HCT116 (cell line): ENCODE data around the gene DERL2. TPM values are rescaled to one million over a fixed set of nuclear protein-coding genes. Genes with fewer than 3 reads are reported as not detected.

Experiments
- ATAC-seq: fragments of 200-7000 bp; cut with Tn5 transposase; 2 replicates; pipeline ENCODE4 v1.9.1; 2020; ENCODE audit warnings: mild to moderate bottlenecking, moderate library complexity
- BruUV-seq: library from RNA; stranded (reverse); fragments of 400-500 nt; replicated peaks from 2 replicates; lab custom pipeline; 2021; lab: Mats Ljungman, UMichigan
- CTCF ChIA-PET: fragments of 300-600 bp; sonication (Branson Sonifier 250); formaldehyde crosslinking; loops from one replicate; lab custom pipeline; 2021; ENCODE audit warnings: antibody characterized with exemption; lab: Charles Lee
- POLR2A ChIA-PET: fragments of 300-600, 350-600 bp; sonication (Branson Sonifier 250); formaldehyde crosslinking; loops from one replicate; lab custom pipeline; 2021; ENCODE audit warnings: antibody characterized with exemption; lab: Charles Lee
- RAD21 ChIA-PET, 2 experiments: fragments of 300-600 bp; sonication (Branson Sonifier 250); formaldehyde crosslinking; loops; one replicate each; lab custom pipeline; 2023; ENCODE audit warnings: low total read pairs in 2 of 2; ENCODE audit not compliant: uncharacterized antibody in 2 of 2, unreplicated experiment in 2 of 2, low non-redundant PET in 1 of 2; lab: Charles Lee
- DNase-seq: peaks from one replicate; pipeline ENCODE4 v3.0.0-alpha.2; 2010; ENCODE audit warnings: low read depth, low spot score
- H2AFZ ChIP-seq: fragments of 200-600 bp; shearing (Covaris generic), sonication (generic); 2 replicates; pipeline ENCODE4 v1.6.1; 2017; ENCODE audit warnings: low read depth, mixed run types, mixed read lengths, antibody characterized with exemption, low read length; ENCODE audit not compliant: poor library complexity, severe bottlenecking
- H3K27ac ChIP-seq: 2 replicates; pipeline ENCODE4 v1.5.1; 2012; ENCODE audit warnings: low read depth, low read length
- H3K27me3 ChIP-seq: fragments of 200-600 bp; sonication (generic); 2 replicates; pipeline ENCODE4 v1.6.1; 2016; ENCODE audit warnings: mixed run types, low read length, mixed read lengths; ENCODE audit not compliant: insufficient read depth
- H3K36me3 ChIP-seq, 2 experiments: fragments of 200-500 bp in 1 of 2; fragments of 200-600 bp in 1 of 2; sonication (Bioruptor generic) in 1 of 2; sonication (generic) in 1 of 2; 2 replicates each; pipeline versions ENCODE4 v1.5.1 to v1.6.1; 2014 to 2016; ENCODE audit warnings: low read length in 2 of 2, inconsistent platforms in 1 of 2, mixed read lengths in 1 of 2, mixed run types in 1 of 2; ENCODE audit not compliant: insufficient read depth in 2 of 2, control insufficient read depth in 1 of 2
- H3K4me1 ChIP-seq, 2 experiments: fragments of 200-600 bp in 1 of 2; sonication (generic) in 1 of 2; 2 replicates each; pipeline versions ENCODE4 v1.5.1 to v1.6.1; 2012 to 2017; ENCODE audit warnings: low read length in 2 of 2, inconsistent platforms in 1 of 2, mild to moderate bottlenecking in 1 of 2, mixed read lengths in 1 of 2, mixed run types in 1 of 2, moderate library complexity in 1 of 2; ENCODE audit not compliant: insufficient read depth in 2 of 2, control insufficient read depth in 1 of 2
- H3K4me2 ChIP-seq: fragments of 200-600 bp; sonication (generic); 2 replicates; pipeline ENCODE4 v1.6.1; 2017; ENCODE audit warnings: mixed run types, low read length, mixed read lengths
- H3K4me3 ChIP-seq, 2 experiments: fragments of 200-600 bp in 1 of 2; sonication (generic) in 1 of 2; replicated peaks in 1 of 2; 2 replicates each; pipeline ENCODE4 v1.5.1; 2011 to 2016; ENCODE audit warnings: low read length in 2 of 2, control low read depth in 1 of 2, low read depth in 1 of 2, mild to moderate bottlenecking in 1 of 2, mixed read lengths in 1 of 2, mixed run types in 1 of 2
- H3K79me2 ChIP-seq: fragments of 200-600 bp; sonication (generic); 2 replicates; pipeline ENCODE4 v1.6.1; 2017; ENCODE audit warnings: mild to moderate bottlenecking, mixed run types, low read length, moderate library complexity, mixed read lengths; ENCODE audit not compliant: insufficient read depth
- H3K9ac ChIP-seq: fragments of 200-600 bp; sonication (generic); 2 replicates; pipeline ENCODE4 v1.6.1; 2016; ENCODE audit warnings: low read length, mixed read lengths
- H3K9me2 ChIP-seq: fragments of 200-600 bp; sonication (generic), shearing (Covaris generic); 2 replicates; pipeline ENCODE4 v1.6.1; 2017; ENCODE audit warnings: mixed run types, mild to moderate bottlenecking, moderate library complexity; ENCODE audit not compliant: insufficient read depth
- H3K9me3 ChIP-seq, 2 experiments: fragments of 200-500 bp in 1 of 2; fragments of 200-600 bp in 1 of 2; sonication (Bioruptor generic) in 1 of 2; sonication (generic) in 1 of 2; 2 replicates each; pipeline ENCODE4 v1.6.1; 2014 to 2017; ENCODE audit warnings: low read length in 2 of 2, mixed read lengths in 2 of 2, inconsistent platforms in 1 of 2, low read depth in 1 of 2, mild to moderate bottlenecking in 1 of 2, mixed run types in 1 of 2, moderate library complexity in 1 of 2; ENCODE audit not compliant: control insufficient read depth in 1 of 2, insufficient read depth in 1 of 2
- H4K20me1 ChIP-seq: fragments of 200-600 bp; sonication (generic), shearing (Covaris generic); 2 replicates; pipeline ENCODE4 v1.6.1; 2017; ENCODE audit warnings: mixed run types, mild to moderate bottlenecking, moderate library complexity; ENCODE audit not compliant: insufficient read depth
- ATF3 ChIP-seq: IDR thresholded peaks from 2 replicates; pipeline ENCODE4 v1.6.1; 2012
- CEBPB ChIP-seq: IDR thresholded peaks from 2 replicates; pipeline ENCODE4 v1.6.1; 2012; ENCODE audit warnings: low read depth
- CTCF ChIP-seq, 3 experiments: fragments of 200-600 bp in 1 of 3; sonication (generic) in 1 of 3; IDR thresholded peaks in 2 of 3; conservative IDR thresholded peaks in 1 of 3; 2 replicates each; pipeline ENCODE4 v1.5.1; 2012 to 2017; ENCODE audit warnings: low read depth in 2 of 3, low read length in 2 of 3, antibody characterized with exemption in 1 of 3, borderline replicate concordance in 1 of 3, control low read depth in 1 of 3, mild to moderate bottlenecking in 1 of 3, mixed read lengths in 1 of 3, mixed run types in 1 of 3, moderate library complexity in 1 of 3; ENCODE audit not compliant: insufficient read depth in 1 of 3
- EGR1 ChIP-seq: IDR thresholded peaks from 2 replicates; pipeline ENCODE4 v1.6.1; 2012; ENCODE audit warnings: low read depth
- EZH2phosphoT487 ChIP-seq: fragments of 200-600 bp; IDR thresholded peaks from 2 replicates; pipeline ENCODE4 v1.6.1; 2018; ENCODE audit warnings: antibody characterized with exemption, borderline replicate concordance
- FOSL1 ChIP-seq: IDR thresholded peaks from 2 replicates; pipeline ENCODE4 v1.6.1; 2012; ENCODE audit warnings: low read depth
- JUND ChIP-seq: IDR thresholded peaks from 2 replicates; pipeline ENCODE4 v1.6.1; 2012
- POLR2A ChIP-seq: IDR thresholded peaks from 2 replicates; pipeline ENCODE4 v1.7.0; 2011; ENCODE audit warnings: borderline replicate concordance; ENCODE audit not compliant: insufficient read depth, insufficient read length; ENCODE audit errors: extremely low read depth
- POLR2AphosphoS5 ChIP-seq: IDR thresholded peaks from 2 replicates; pipeline ENCODE4 v1.6.1; 2011; ENCODE audit warnings: mild to moderate bottlenecking, low read depth, low read length, moderate library complexity
- RAD21 ChIP-seq: IDR thresholded peaks from 2 replicates; pipeline ENCODE4 v1.6.1; 2012; ENCODE audit warnings: low read depth, mild to moderate bottlenecking
- SIN3A ChIP-seq: IDR thresholded peaks from 2 replicates; pipeline ENCODE4 v1.6.1; 2012; ENCODE audit warnings: low read depth
- SP1 ChIP-seq: IDR thresholded peaks from 2 replicates; pipeline ENCODE4 v1.6.1; 2012; ENCODE audit warnings: low read depth
- SRF ChIP-seq: IDR thresholded peaks from 2 replicates; pipeline ENCODE4 v1.6.1; 2012; ENCODE audit warnings: low read depth
- TCF7L2 ChIP-seq: IDR thresholded peaks from 2 replicates; pipeline ENCODE4 v1.7.0; 2011; ENCODE audit warnings: borderline replicate concordance, inconsistent platforms; ENCODE audit not compliant: insufficient read depth, insufficient read length; ENCODE audit errors: extremely low read depth
- YY1 ChIP-seq: IDR thresholded peaks from 2 replicates; pipeline ENCODE4 v1.6.1; 2011; ENCODE audit warnings: low read length, low read depth, moderate library complexity, mild to moderate bottlenecking; ENCODE audit not compliant: insufficient replicate concordance; ENCODE audit errors: extremely low read depth
- ZBTB33 ChIP-seq: IDR thresholded peaks from 2 replicates; pipeline ENCODE4 v1.6.1; 2011; ENCODE audit warnings: mild to moderate bottlenecking, low read length, moderate library complexity; ENCODE audit not compliant: insufficient replicate concordance; ENCODE audit errors: extremely low read depth
- ZFX ChIP-seq: fragments of 450-650 bp; IDR thresholded peaks from 2 replicates; pipeline ENCODE4 v1.6.1; 2017
- intact Hi-C: fragments of 100-400 bp; cut with micrococcal nuclease; formaldehyde crosslinking; loops from 2 replicates; pipeline ENCODE4 v1.10.0; 2022
- total RNA-seq: library from RNA; stranded (reverse); gene quantifications from one replicate; pipeline ENCODE4 v1.2.1, GENCODE V29; 2021; ENCODE audit not compliant: unreplicated experiment
- TF ChIP-seq, protein P1 (sequence below): IDR thresholded peaks from 2 replicates; pipeline ENCODE4 v1.6.1; 2012; ENCODE audit warnings: low read depth
- TF ChIP-seq, protein P2 (sequence below): IDR thresholded peaks from 2 replicates; pipeline ENCODE4 v1.6.1; 2012

The DERL2 gene
- total RNA-seq, 1 experiment from 2014 or later: 45.6 TPM

GRCh38 chr17:5501685-5502084 lies 15.7 kb upstream of the DERL2 start:
- H4K20me1 ChIP-seq: no peaks in the 10 kb centered on the region
- no peak overlapping the region for H3K27ac ChIP-seq
- no peaks in the 10 kb centered on the region for H3K27me3 ChIP-seq
- no peaks in the 10 kb centered on the region for H3K79me2 ChIP-seq
- intact Hi-C loops: no loop called here
- ChIA-PET CTCF (no interaction called here), RAD21 (no interaction called here), POLR2A (no interaction called here)
- ATAC-seq (no peak), DNase-seq (no peak)
- H3K9me2 ChIP-seq: no peaks in the 10 kb centered on the region
- H3K9ac ChIP-seq: no peak overlapping the region
- no peak for TF ChIP-seq FOSL1
- no peak for TF ChIP-seq JUND
- no peak for TF ChIP-seq YY1
- TF ChIP-seq EGR1: no peak
- no peak for TF ChIP-seq TCF7L2
- no peak for TF ChIP-seq POLR2A
- TF ChIP-seq ATF3: no peak
- TF ChIP-seq SP1: no peak
- TF ChIP-seq ZFX: no peak
- TF ChIP-seq CEBPB: no peak
- TF ChIP-seq, protein P1, sequence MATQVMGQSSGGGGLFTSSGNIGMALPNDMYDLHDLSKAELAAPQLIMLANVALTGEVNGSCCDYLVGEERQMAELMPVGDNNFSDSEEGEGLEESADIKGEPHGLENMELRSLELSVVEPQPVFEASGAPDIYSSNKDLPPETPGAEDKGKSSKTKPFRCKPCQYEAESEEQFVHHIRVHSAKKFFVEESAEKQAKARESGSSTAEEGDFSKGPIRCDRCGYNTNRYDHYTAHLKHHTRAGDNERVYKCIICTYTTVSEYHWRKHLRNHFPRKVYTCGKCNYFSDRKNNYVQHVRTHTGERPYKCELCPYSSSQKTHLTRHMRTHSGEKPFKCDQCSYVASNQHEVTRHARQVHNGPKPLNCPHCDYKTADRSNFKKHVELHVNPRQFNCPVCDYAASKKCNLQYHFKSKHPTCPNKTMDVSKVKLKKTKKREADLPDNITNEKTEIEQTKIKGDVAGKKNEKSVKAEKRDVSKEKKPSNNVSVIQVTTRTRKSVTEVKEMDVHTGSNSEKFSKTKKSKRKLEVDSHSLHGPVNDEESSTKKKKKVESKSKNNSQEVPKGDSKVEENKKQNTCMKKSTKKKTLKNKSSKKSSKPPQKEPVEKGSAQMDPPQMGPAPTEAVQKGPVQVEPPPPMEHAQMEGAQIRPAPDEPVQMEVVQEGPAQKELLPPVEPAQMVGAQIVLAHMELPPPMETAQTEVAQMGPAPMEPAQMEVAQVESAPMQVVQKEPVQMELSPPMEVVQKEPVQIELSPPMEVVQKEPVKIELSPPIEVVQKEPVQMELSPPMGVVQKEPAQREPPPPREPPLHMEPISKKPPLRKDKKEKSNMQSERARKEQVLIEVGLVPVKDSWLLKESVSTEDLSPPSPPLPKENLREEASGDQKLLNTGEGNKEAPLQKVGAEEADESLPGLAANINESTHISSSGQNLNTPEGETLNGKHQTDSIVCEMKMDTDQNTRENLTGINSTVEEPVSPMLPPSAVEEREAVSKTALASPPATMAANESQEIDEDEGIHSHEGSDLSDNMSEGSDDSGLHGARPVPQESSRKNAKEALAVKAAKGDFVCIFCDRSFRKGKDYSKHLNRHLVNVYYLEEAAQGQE: no peak
- TF ChIP-seq RAD21: no peak
- TF ChIP-seq, protein P2, sequence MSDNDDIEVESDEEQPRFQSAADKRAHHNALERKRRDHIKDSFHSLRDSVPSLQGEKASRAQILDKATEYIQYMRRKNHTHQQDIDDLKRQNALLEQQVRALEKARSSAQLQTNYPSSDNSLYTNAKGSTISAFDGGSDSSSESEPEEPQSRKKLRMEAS: no peak
- no peak for TF ChIP-seq SRF
- no peak for TF ChIP-seq ZBTB33
- no peak for TF ChIP-seq SIN3A
- TF ChIP-seq POLR2AphosphoS5: no peak
- no peak for TF ChIP-seq CTCF (IDR thresholded peaks at IDR 0.05 in 2 of 3, conservative IDR thresholded peaks at IDR 0.05 in 1 of 3; ENCODE audit: borderline replicate concordance in 1 of 3, insufficient read depth in 1 of 3, low read depth in 2 of 3, low read length in 2 of 3)
- TF ChIP-seq EZH2phosphoT487: no peak
- H3K4me2 ChIP-seq: no peak overlapping the region
- H2AFZ ChIP-seq: no peak overlapping the region
- no peaks in the 10 kb centered on the region for H3K4me1 ChIP-seq
- BruUV-seq: no TSS peak
- H3K4me3 ChIP-seq: no peak overlapping the region
- no peaks in the 10 kb centered on the region for H3K9me3 ChIP-seq
- H3K36me3 ChIP-seq: no peaks in the 10 kb centered on the region
